CD4-positive, alpha-beta T cell treated with Interleukin-2 at 100 ng/mL for 4 hours (primary cell): ENCODE data around the gene TMEM181.
"Not testable (repeated sequence)": the region's sequence is repeated elsewhere in the genome, so short reads cannot be mapped to it uniquely, and the experiment has no call there.

ENCODE experiments used
- DNase-seq: peaks from one replicate; pipeline ENCODE4 v3.0.0-alpha.2; 2020; ENCODE audit warnings: low spot score

The TMEM181 gene

GRCh38 chr6:158639056-158639455 lies 79.2 kb downstream of the TMEM181 start:
- DNase-seq, result no peak

GRCh38 chr6:158640519-158640918 lies 80.6 kb downstream of the TMEM181 start:
- no peak for DNase-seq

DNA sequence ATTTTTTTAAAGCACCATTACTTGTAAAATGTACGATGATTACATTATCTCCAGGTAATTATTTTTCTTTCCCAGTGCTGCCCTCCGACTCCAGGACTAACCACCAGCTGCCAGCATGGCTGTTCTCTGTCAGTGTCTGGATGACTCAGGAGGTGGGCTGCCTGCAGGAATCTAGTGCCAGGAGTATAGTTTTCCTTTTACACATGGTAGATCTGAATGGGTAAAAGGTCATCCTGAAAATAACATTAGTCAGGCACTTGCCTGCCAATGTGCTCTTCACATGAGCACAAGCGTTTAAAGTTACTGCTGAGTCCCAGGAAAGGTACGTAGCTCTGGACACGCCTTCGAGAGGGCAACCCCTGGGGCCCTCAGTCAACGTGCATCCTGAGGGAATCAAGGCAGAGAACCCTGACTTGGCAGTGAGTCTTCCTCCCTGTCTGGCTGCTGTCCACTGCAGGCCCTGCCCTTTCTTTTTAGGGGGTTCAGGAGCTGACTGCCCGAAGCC lies 82.3 kb downstream of the TMEM181 start:
- no peak for DNase-seq

- no peak for DNase-seq
These were observed 83.9 kb downstream of the TMEM181 start for GRCh38 chr6:158643836-158644230.

DNA sequence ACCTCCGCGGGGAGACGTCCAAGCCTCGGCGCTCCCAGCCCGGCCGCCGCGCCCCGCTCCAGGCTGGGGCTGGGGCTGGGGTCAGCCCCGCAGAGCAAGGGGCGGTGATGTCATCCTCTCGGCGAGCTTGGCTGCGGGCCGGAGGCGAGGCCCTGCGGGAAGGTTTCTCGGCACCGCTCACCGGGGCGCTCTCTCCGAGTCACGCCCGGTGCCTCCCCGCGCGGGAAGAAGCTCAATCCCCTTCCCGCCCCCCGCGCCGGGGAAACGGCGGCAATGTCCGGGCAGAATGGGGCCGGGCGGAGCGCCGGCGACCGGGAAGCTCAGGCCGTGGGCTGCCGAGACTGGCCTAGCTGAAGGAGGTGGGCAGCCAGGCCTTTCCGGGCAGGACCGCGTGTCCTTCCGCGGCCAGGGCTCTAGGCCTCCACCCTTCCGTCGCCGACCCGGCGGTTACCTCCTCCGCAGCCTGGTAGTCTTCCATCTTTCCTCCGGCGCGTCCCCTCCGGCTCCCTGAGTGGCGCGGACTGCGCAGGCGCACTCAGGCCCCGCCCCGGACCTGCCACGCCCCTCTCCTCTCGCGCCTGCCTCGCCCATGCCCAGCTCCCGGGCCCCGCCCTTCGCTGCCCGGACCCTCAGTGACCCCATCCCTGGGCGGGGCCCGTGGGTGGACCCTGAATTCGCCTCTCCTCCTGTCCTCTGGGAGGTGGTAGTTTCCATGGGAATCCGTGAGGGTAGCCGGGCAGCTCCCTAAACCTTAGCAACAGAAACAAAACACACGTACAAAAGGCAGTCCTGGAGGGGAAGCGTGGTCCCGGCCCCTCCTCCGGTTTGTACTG lies 84.6 kb downstream of the TMEM181 start, which contains the start of gene DYNLT1:
Gene DYNLT1, minus strand, starts transcription at position 513 of the 833 bp plus-strand sequence. Its CDS starts 35 bp downstream, at position 478.
- DNase-seq, result peak; percentile 88

DNA sequence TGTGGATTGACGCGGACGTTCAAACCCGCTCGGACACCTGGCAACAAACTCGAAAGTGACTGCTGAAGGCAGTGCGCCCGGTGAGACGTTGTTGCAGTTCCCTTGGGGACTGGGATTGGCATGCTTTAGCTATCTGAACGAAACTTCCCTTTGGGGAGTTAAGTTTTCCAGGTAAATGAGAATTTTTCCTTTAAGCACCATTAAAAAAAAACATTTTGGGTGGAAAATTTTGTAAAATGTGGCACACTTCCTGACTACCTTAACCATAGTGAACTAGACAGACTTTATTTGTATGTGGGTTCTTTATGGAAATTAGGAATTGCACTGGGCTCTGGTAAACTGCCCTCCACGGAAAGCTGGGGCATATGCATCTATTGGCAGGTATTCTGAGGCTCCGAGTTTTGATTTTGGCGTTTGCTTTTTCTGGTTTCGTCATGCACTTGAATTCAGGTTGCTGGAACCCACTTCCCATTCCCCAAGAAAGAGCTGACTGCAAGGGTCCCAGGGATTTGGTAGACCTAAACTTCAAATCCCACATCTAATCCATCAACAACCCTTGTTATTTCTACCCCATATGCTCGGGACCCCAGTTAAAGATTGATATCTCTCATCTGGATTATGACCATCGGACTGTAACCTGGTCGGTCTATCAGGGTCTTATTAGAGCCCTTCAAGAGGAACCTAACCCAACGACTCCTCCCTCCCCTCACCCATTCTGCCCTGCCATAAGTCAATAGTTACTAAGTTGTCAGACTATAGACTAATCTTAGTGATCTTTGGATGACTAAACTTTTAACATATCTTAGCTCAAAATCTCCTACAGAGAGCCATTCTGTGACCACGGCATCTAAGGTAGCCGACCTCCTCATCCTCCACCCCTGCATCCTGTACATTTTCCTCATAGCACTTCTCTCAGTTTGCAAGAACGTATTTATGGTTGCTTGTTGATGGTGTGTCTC lies 85.5 kb downstream of the TMEM181 start:
- DNase-seq, result peak; percentile 36

DNA sequence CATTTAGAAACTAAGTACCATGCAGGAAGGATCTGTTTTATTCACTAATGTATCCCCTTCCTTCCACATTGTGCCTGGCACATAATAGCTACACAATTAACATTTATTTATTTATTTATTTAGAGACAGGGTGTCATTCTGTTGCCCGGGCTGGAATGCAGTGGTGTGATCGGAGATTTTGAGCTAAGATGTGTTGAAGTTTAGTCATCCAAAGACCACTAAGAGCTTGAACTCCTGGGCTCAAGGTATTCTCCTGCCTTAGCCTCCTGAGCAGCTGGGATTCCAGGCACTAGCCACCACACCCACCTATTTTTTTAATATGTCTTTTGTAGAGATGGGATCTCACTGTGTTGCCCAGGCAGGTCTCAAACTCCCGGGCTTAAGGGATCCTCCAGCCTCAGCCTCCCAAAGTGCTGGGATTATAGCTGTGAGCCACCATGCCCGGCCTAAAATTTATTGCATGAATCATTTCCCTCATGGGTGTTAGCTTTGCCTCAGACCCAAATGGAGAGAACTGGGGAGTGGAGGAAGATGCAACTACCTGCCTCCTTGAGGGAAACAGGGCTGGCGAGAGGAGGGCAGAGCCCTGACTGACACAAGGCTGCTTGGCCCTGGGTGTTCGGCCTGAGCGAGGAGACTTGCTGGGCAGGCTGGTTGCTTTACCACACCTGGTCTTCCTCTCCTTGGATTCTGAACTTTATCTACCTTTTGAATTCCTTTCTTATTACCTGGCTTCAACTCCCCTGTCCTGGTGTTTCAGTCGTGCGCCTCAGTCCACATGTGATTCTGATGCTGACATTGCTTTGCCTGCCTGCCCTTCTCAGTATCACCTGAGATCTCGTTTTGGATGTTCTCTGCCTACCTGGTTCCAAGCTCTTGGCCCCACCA lies 86.4 kb downstream of the TMEM181 start:
- no peak for DNase-seq

- DNase-seq, result no peak
These were observed 87.6 kb downstream of the TMEM181 start for GRCh38 chr6:158647501-158647900.

GRCh38 chr6:158648682-158649131 lies 88.8 kb downstream of the TMEM181 start:
- no peak for DNase-seq

DNA sequence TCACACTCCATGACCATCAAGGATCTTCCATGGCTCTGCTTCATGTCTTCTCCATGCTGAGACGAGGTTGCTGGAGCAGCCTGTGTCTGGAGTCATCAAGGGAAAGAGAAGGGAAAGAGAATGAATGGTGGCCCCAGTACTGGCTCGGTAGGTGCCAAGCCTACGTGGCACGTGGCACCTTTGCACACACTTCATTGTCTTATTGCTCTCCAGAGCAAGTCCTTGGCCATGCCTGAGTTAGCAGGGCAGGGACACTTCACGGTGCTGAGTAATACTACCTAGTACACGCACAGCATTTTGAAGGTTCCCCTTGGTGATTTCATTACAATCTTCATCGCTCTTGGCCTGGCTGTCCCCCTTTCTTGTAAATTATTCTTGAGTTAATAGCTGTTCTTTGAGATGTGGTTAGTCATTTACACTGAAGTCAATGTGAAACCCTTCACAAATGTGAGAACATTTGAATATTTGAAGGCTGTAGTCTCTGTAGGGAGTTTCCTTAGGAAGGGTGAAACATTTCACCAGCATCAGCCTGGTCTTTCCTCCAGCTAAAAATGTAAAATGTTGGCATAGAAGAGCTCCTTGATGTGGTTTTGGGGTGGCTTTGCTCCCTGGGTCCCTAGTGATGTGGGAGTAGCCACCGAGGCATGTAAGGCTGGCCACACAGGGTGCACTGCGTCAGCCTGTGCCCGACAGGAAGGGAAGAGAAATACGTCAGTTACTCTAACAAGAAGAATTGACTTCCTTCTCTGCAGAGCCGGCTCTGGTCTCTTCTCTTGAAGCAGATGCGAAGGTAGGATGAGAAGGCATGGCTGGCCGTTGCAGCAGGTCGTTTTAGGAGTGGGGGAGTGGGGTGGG lies 89.6 kb downstream of the TMEM181 start, which contains the start of gene SYTL3:
Gene SYTL3, plus strand, starts transcription at position 766 of the 855 bp plus-strand sequence. CDS start 13,215 bp downstream, outside the sequence.
- DNase-seq, result peak; percentile 87

GRCh38 chr6:158651981-158652737 lies 92.3 kb downstream of the TMEM181 start:
- not testable (repeated sequence) for DNase-seq

- DNase-seq, result peak; percentile 93
These were observed 93.9 kb downstream of the TMEM181 start for GRCh38 chr6:158653577-158654354.

DNA sequence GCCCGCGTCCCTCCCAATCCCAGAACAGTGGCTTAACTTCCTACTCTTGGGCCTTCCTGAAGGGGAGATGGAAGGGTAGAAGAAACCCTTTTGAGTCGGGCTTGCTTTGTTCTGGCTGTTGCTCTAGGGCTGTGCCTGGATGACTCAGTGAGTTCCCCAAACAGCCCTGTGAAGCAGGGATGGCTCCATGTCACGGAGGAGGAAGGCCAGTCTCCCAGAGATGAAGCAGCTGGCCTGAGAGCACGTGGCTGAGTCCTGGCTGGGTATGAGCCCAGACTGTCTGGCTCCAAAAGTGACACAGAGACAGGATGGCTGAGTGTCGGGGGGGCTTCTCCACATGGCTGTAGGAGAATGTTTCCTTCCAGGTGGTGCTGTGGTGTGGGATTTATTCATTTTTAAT lies 94.6 kb downstream of the TMEM181 start:
- DNase-seq, result no peak

GRCh38 chr6:158654960-158655489 lies 95.1 kb downstream of the TMEM181 start:
- DNase-seq, result no peak

DNA sequence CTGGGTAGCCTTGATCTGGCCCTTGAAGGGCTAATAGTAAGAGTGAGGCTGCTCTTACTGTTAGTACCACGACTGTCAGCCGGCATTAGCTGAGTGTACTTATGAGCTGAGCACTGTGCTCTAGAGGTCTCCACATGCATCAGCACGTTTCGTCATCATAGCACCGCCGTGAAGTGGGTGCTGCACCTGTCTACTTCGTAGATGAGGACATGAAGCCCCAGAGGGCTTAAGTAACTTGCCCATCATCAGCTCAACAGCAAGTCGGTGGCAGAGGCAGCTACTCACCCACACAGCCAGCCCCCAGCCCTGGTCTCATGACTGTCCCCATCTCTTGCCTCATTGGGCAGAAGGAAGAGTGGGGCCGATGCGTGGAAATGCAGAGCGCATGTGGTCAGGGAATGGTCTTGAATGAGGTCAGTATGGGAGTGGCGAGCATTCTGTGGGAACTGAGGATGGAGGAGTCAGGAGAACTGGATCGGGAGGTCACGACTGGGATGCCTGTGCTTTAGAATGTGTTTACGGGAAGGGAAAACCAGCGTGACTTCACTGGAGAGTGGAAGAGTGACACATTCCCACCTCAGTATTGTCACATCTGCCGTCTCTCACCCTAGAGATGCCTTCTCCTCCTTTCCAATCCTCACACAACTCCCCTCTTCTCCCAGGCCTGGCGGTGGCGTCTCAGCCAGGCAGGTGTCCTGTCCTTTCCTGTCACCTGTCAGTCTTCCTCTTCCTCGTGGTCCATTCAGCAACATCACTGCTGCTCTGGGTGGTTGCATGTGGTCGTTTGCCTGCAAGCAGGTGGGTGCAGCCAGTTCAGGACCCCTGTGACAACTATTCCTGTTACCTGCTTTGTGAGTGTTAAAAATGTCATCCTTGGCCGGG lies 95.9 kb downstream of the TMEM181 start:
- DNase-seq, result no peak

DNA sequence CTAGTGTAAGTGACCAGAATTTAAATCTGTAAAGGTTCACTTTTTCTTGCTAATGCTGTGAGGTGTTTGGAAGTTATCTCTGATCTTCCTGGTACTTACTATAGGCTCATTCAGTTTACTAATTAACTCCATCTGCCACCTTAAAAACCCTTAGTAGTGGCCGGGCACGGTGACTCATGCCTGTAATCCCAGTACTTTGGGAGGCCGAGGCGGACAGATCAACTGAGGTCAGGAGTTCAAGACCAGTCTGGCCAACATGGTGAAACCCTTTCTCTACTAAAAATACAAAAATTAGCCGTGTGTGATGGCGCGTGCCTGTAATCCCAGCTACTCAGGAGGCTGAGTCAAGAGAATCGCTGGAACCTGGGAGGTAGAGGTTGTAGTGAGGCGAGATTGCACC lies 97.1 kb downstream of the TMEM181 start:
- not testable (repeated sequence) for DNase-seq

GRCh38 chr6:158660333-158660754 lies 100.5 kb downstream of the TMEM181 start:
- DNase-seq, result peak; percentile 68
